ENCODE data around the gene USP31. TPM values are rescaled to one million over a fixed set of nuclear protein-coding genes. Genes with fewer than 3 reads are reported as not detected.

Gene USP31
- total RNA-seq, 6 experiments from 2014 or later: 7.1 to 12.8 (median 9.0) TPM

GRCh38 chr16:23059433-23059832 is 89.8 kb downstream of the USP31 start:
- Histone ChIP-seq H3K9me3 (no peaks in the 10 kb centered on the region), H3K4me1 (no peaks in the 10 kb centered on the region), H3K27me3 (no peaks in the 10 kb centered on the region), H3K27ac (no peak overlapping the region), H3K4me3 (no peak overlapping the region), H3K36me3 (no peaks in the 10 kb centered on the region)
- 49% methylated on average over 3 of the region's 5 CpGs for WGBS (ENCODE audit: insufficient coverage, low coverage, low lambda C conversion rate, missing lambda C conversion rate)
- ATAC-seq (no peak), DNase-seq (no peak)
- intact Hi-C loops (cut with DNase I): no loop called here
- no peak for TF ChIP-seq POLR2A (IDR thresholded peaks at IDR 0.05)
- no peak for TF ChIP-seq CTCF (IDR thresholded peaks at IDR 0.05)

- intact Hi-C loops (cut with DNase I): no loop called here
- WGBS (ENCODE audit: insufficient coverage, low coverage, low lambda C conversion rate, missing lambda C conversion rate): 53% methylated on average over 4 of the region's 4 CpGs
- H3K27me3 ChIP-seq: no peaks in the 10 kb centered on the region
These were observed 90.7 kb downstream of the USP31 start for GRCh38 chr16:23058576-23058975.

GRCh38 chr16:23057013-23057596 is 92.1 kb downstream of the USP31 start:
- Histone ChIP-seq H3K4me3 (no peak overlapping the region), H3K9me3 (no peaks in the 10 kb centered on the region), H3K27ac (no peak overlapping the region), H3K4me1 (no peaks in the 10 kb centered on the region), H3K36me3 (no peaks in the 10 kb centered on the region), H3K27me3 (no peaks in the 10 kb centered on the region)
- intact Hi-C loops (cut with DNase I): no loop called here
- no peak for TF ChIP-seq CTCF (IDR thresholded peaks at IDR 0.05)
- TF ChIP-seq POLR2A (IDR thresholded peaks at IDR 0.05): no peak
- DNase-seq (no peak), ATAC-seq (no peak)
- WGBS (ENCODE audit: insufficient coverage, low coverage, low lambda C conversion rate, missing lambda C conversion rate): 64% methylated on average over 1 of the region's 1 CpG

More at GRCh38 chr16:23058576-23058975, 90.7 kb downstream of the USP31 start:
- Histone ChIP-seq H3K27ac (no peak overlapping the region), H3K36me3 (no peaks in the 10 kb centered on the region), H3K4me1 (no peaks in the 10 kb centered on the region), H3K4me3 (no peak overlapping the region), H3K9me3 (no peaks in the 10 kb centered on the region)
- ATAC-seq (no peak), DNase-seq (no peak)
- TF ChIP-seq CTCF (IDR thresholded peaks at IDR 0.05) (no peak), POLR2A (IDR thresholded peaks at IDR 0.05) (no peak)

- Histone ChIP-seq H3K27ac (no peak overlapping the region), H3K36me3 (no peaks in the 10 kb centered on the region), H3K9me3 (no peaks in the 10 kb centered on the region), H3K4me1 (no peaks in the 10 kb centered on the region), H3K4me3 (no peak overlapping the region), H3K27me3 (no peaks in the 10 kb centered on the region)
- intact Hi-C loops (cut with DNase I): no loop called here
- 73% methylated on average over 3 of the region's 3 CpGs for WGBS (ENCODE audit: insufficient coverage, low coverage, low lambda C conversion rate, missing lambda C conversion rate)
- ATAC-seq (no peak), DNase-seq (no peak)
- TF ChIP-seq POLR2A (IDR thresholded peaks at IDR 0.05) (no peak), CTCF (IDR thresholded peaks at IDR 0.05) (no peak)
These were observed 93.8 kb downstream of the USP31 start for GRCh38 chr16:23055481-23055880.

All from right lobe of liver (tissue), 6 donors.